Testis (tissue), 2 donors: ENCODE results near the gene PPP1R12A.

Source experiments
- POLR2A ChIP-seq: fragments of 450-650 bp; IDR thresholded peaks from one replicate; pipeline ENCODE4 v1.6.1; 2017; ENCODE audit warnings: antibody characterized with exemption, mild to moderate bottlenecking, moderate library complexity
- TF ChIP-seq, protein P1 (sequence below), 3 experiments: fragments of 450-650 bp in 2 of 3; fragments of 200-600 bp in 1 of 3; sonication (generic) in 1 of 3; IDR thresholded peaks; one replicate each; pipeline ENCODE4 v1.5.1; 2016 to 2019; ENCODE audit warnings: antibody characterized with exemption in 3 of 3, mild to moderate bottlenecking in 2 of 3, moderate library complexity in 1 of 3

DNA sequence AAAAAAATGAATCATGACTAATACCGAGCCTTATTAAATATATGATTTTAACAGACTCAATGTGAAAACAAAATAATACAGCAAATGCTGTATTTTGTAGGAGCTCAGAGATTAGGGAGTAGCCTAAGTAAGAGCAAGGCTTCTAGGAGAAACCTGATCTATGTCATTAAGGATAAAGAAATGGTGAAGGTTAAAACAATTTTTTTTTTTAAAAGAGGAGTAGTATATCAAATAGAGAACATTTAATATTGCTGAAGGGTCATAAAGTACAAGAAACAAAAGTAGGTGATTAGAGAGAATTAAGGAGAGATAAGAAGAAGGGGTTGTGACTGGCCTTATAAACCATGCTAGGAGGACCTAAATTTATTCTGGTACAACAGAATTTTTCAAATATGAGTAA, 39.1 kb downstream of the PPP1R12A start:
- TF ChIP-seq, protein P1, sequence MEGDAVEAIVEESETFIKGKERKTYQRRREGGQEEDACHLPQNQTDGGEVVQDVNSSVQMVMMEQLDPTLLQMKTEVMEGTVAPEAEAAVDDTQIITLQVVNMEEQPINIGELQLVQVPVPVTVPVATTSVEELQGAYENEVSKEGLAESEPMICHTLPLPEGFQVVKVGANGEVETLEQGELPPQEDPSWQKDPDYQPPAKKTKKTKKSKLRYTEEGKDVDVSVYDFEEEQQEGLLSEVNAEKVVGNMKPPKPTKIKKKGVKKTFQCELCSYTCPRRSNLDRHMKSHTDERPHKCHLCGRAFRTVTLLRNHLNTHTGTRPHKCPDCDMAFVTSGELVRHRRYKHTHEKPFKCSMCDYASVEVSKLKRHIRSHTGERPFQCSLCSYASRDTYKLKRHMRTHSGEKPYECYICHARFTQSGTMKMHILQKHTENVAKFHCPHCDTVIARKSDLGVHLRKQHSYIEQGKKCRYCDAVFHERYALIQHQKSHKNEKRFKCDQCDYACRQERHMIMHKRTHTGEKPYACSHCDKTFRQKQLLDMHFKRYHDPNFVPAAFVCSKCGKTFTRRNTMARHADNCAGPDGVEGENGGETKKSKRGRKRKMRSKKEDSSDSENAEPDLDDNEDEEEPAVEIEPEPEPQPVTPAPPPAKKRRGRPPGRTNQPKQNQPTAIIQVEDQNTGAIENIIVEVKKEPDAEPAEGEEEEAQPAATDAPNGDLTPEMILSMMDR (IDR thresholded peaks at IDR 0.05) = no peak
- no peak for TF ChIP-seq POLR2A
